Keratinocyte (primary cell): ENCODE data around the gene HOXB2. TPM values are rescaled to one million over a fixed set of nuclear protein-coding genes. Genes with fewer than 3 reads are reported as not detected.

Experiments
- DNase-seq: peaks from one replicate; pipeline ENCODE4 v3.0.0-alpha.2; 2011; ENCODE audit warnings: low read depth, missing footprints, low spot score
- FAIRE-seq: peaks from 2 replicates; lab custom pipeline; 2011; peaks lifted over from hg19 to GRCh38; lab: Jason Lieb, UNC
- H2AFZ ChIP-seq: 2 replicates; pipeline ENCODE4 v1.6.0; 2012; ENCODE audit warnings: low read length, control low read depth, inconsistent platforms; ENCODE audit not compliant: control insufficient read depth
- H3K27ac ChIP-seq: 2 replicates; pipeline ENCODE4 v1.5.1; 2011; ENCODE audit warnings: low read length; ENCODE audit not compliant: control insufficient read depth, insufficient read depth
- H3K27me3 ChIP-seq: 3 replicates; pipeline ENCODE4 v1.6.0; 2011; ENCODE audit warnings: low read length; ENCODE audit not compliant: control insufficient read depth, insufficient read depth; ENCODE audit errors: extremely low read depth
- H3K36me3 ChIP-seq, 2 experiments: 2 replicates in 1 of 2; 3 replicates in 1 of 2; pipeline ENCODE4 v1.5.1; 2011; ENCODE audit warnings: low read length in 2 of 2, mild to moderate bottlenecking in 1 of 2; ENCODE audit not compliant: control insufficient read depth in 2 of 2, insufficient read depth in 2 of 2; ENCODE audit errors: extremely low read depth in 1 of 2
- H3K4me1 ChIP-seq: 3 replicates; pipeline ENCODE4 v1.5.1; 2011; ENCODE audit warnings: low read length; ENCODE audit not compliant: control insufficient read depth, insufficient read depth; ENCODE audit errors: extremely low read depth
- H3K4me2 ChIP-seq: 3 replicates; pipeline ENCODE4 v1.6.0; 2011; ENCODE audit warnings: low read depth, low read length; ENCODE audit not compliant: control insufficient read depth, insufficient read depth; ENCODE audit errors: extremely low read depth
- H3K4me3 ChIP-seq, 3 experiments: fragments of 200-600 bp in 1 of 3; sonication (generic) in 1 of 3; 2 replicates in 2 of 3; 3 replicates in 1 of 3; pipeline ENCODE4 v1.5.1; 2011 to 2016; ENCODE audit warnings: low read length in 3 of 3, mild to moderate bottlenecking in 3 of 3, control low read depth in 2 of 3, inconsistent platforms in 1 of 3, low read depth in 1 of 3, mixed read lengths in 1 of 3, mixed run types in 1 of 3, moderate library complexity in 1 of 3; ENCODE audit not compliant: control insufficient read depth in 2 of 3, insufficient read depth in 2 of 3; ENCODE audit errors: extremely low read depth in 1 of 3
- H3K79me2 ChIP-seq: 2 replicates; pipeline ENCODE4 v1.6.0; 2012; ENCODE audit warnings: low read length; ENCODE audit not compliant: control insufficient read depth, insufficient read depth
- H3K9ac ChIP-seq: 3 replicates; pipeline ENCODE4 v1.6.0; 2011; ENCODE audit warnings: low read length; ENCODE audit not compliant: control insufficient read depth, insufficient read depth; ENCODE audit errors: extremely low read depth
- H3K9me1 ChIP-seq: 3 replicates; pipeline ENCODE4 v1.6.0; 2011; ENCODE audit warnings: low read length; ENCODE audit not compliant: control insufficient read depth, insufficient read depth; ENCODE audit errors: extremely low read depth
- H3K9me3 ChIP-seq: 2 replicates; pipeline ENCODE4 v1.5.1; 2012; ENCODE audit warnings: low read depth, low read length; ENCODE audit not compliant: control insufficient read depth
- H4K20me1 ChIP-seq: 3 replicates; pipeline ENCODE4 v1.6.0; 2011; ENCODE audit warnings: low read length; ENCODE audit not compliant: control insufficient read depth, insufficient read depth; ENCODE audit errors: extremely low read depth
- CTCF ChIP-seq, 3 experiments: IDR thresholded peaks in 1 of 3; conservative IDR thresholded peaks in 1 of 3; optimal IDR thresholded peaks in 1 of 3; 2 replicates in 2 of 3; 3 replicates in 1 of 3; pipeline versions ENCODE3 to v1.5.1; 2011; ENCODE audit warnings: low read length in 3 of 3, mild to moderate bottlenecking in 3 of 3, moderate library complexity in 2 of 3, control low read depth in 1 of 3, inconsistent platforms in 1 of 3; ENCODE audit not compliant: insufficient read depth in 2 of 3; ENCODE audit errors: extremely low read depth in 1 of 3
- EZH2 ChIP-seq: IDR thresholded peaks from one replicate; pipeline ENCODE4 v1.6.1; 2012; ENCODE audit warnings: inconsistent platforms, mild to moderate bottlenecking, low read length, moderate library complexity
- dilution Hi-C: fragments of 300-500 bp; cut with MboI; formaldehyde crosslinking; loops from one replicate; pipeline ENCODE4 v1.7.0; 2020; ENCODE audit warnings: low sequenced_read_pairs; ENCODE audit not compliant: extremely low pct_ligation_motif_present
- polyA plus RNA-seq, 5 experiments: library from polyadenylated mRNA; depleted of rRNA in 3 of 5; stranded (reverse) in 3 of 5; stranded (forward) in 1 of 5; unstranded in 1 of 5; fragments of >200 nt; gene quantifications; 1 replicate in 1 of 5; 2 replicates in 3 of 5; 3 replicates in 1 of 5; pipeline versions ENCODE4 v1.2.1 to v1.2.3, GENCODE V29; 2011 to 2012; ENCODE audit warnings: missing spikeins in 2 of 5, low read depth in 1 of 5, low replicate concordance in 1 of 5

The HOXB2 gene
- polyA plus RNA-seq, 1 donor (not counting 4 experiments of a cell fraction or from before 2014, with no cell fraction given), result 3.8 TPM

GRCh38 chr17:48513097-48513496 lies 31.8 kb downstream of the HOXB2 start:
- H3K9ac ChIP-seq, result no peak overlapping the region
- no peak overlapping the region for H3K4me3 ChIP-seq
- H4K20me1 ChIP-seq, result no peaks in the 10 kb centered on the region
- no peaks in the 10 kb centered on the region for H3K36me3 ChIP-seq
- H3K4me2 ChIP-seq, result no peak overlapping the region
- H3K9me3 ChIP-seq, result no peaks in the 10 kb centered on the region
- FAIRE-seq (no peak), DNase-seq (no peak)
- no peaks in the 10 kb centered on the region for H3K79me2 ChIP-seq
- dilution Hi-C loops, result no loop called here
- H2AFZ ChIP-seq, result no peak overlapping the region
- H3K27ac ChIP-seq, result no peak overlapping the region
- H3K27me3 ChIP-seq, result peaks cover 38% of the 10 kb centered on the region
- H3K4me1 ChIP-seq, result no peaks in the 10 kb centered on the region
- no peak for TF ChIP-seq EZH2
- TF ChIP-seq CTCF (optimal IDR thresholded peaks at IDR 0.05 in 1 of 3, IDR thresholded peaks at IDR 0.05 in 1 of 3, conservative IDR thresholded peaks at IDR 0.05 in 1 of 3; ENCODE audit: extremely low read depth in 1 of 3, insufficient read depth in 2 of 3, low read length in 3 of 3), result no peak
- no peaks in the 10 kb centered on the region for H3K9me1 ChIP-seq

- no peak overlapping the region for H3K27ac ChIP-seq
- H4K20me1 ChIP-seq, result no peaks in the 10 kb centered on the region
- H3K9ac ChIP-seq, result no peak overlapping the region
- H3K36me3 ChIP-seq, result no peaks in the 10 kb centered on the region
- FAIRE-seq (no peak), DNase-seq (no peak)
- TF ChIP-seq CTCF (optimal IDR thresholded peaks at IDR 0.05 in 1 of 3, IDR thresholded peaks at IDR 0.05 in 1 of 3, conservative IDR thresholded peaks at IDR 0.05 in 1 of 3; ENCODE audit: extremely low read depth in 1 of 3, insufficient read depth in 2 of 3, low read length in 3 of 3) (no peak), EZH2 (no peak)
- peaks cover under 1% of the 10 kb centered on the region for H3K4me1 ChIP-seq
- no peak overlapping the region for H3K4me3 ChIP-seq
- H3K9me1 ChIP-seq, result no peaks in the 10 kb centered on the region
- peaks cover 29% of the 10 kb centered on the region for H3K27me3 ChIP-seq
- H3K4me2 ChIP-seq, result no peak overlapping the region
- H2AFZ ChIP-seq, result no peak overlapping the region
- dilution Hi-C loops, result no loop called here
- no peaks in the 10 kb centered on the region for H3K79me2 ChIP-seq
- H3K9me3 ChIP-seq, result no peaks in the 10 kb centered on the region
Measured at GRCh38 chr17:48510761-48511604, 33.9 kb downstream of the HOXB2 start.
